SW 1271 (cell line): ENCODE measurements around the gene MEG3.

Source experiments
- DNase-seq, 2 experiments: peaks; one replicate each; lab custom pipeline; 2025; lab: John Stamatoyannopoulos, UW

The MEG3 gene

GRCh38 chr14:100864960-100865681, 39.2 kb downstream of the MEG3 start:
- DNase-seq, result no peak

- no peak for DNase-seq
Measured at GRCh38 chr14:100865682-100866591, 40.0 kb downstream of the MEG3 start.

- no peak for DNase-seq
Measured at GRCh38 chr14:100866666-100867630, 41.0 kb downstream of the MEG3 start.

GRCh38 chr14:100867631-100868315, 41.9 kb downstream of the MEG3 start:
- DNase-seq, result no peak

GRCh38 chr14:100868621-100869370, 42.9 kb downstream of the MEG3 start:
- DNase-seq, result no peak

GRCh38 chr14:100871234-100872186, 45.6 kb downstream of the MEG3 start:
- DNase-seq, result no peak

- no peak for DNase-seq
Measured at GRCh38 chr14:100872259-100873095, 46.6 kb downstream of the MEG3 start.

- no peak for DNase-seq
Measured at GRCh38 chr14:100873096-100873482, 47.2 kb downstream of the MEG3 start.

- DNase-seq, result no peak
Measured at GRCh38 chr14:100874051-100874410, 48.1 kb downstream of the MEG3 start.

- no peak for DNase-seq
Measured at GRCh38 chr14:100874411-100875091, 48.6 kb downstream of the MEG3 start.

- no peak for DNase-seq
Measured at GRCh38 chr14:100875126-100875525, 49.2 kb downstream of the MEG3 start.

GRCh38 chr14:100875861-100876590, 50.1 kb downstream of the MEG3 start:
- DNase-seq, result no peak

GRCh38 chr14:100878271-100879146, 52.6 kb downstream of the MEG3 start:
- DNase-seq, result no peak

GRCh38 chr14:100879194-100879593, 53.3 kb downstream of the MEG3 start:
- DNase-seq, result no peak

GRCh38 chr14:100879782-100880181, 53.9 kb downstream of the MEG3 start:
- DNase-seq, result no peak
